Stromal cell of bone marrow (primary cell): Measurements from ENCODE around the gene DDX10.
A peak's percentile ranks its signal among the peaks of the same experiment; 100 is the strongest.
"Not testable (repeated sequence)": the region's sequence is repeated elsewhere in the genome, so short reads cannot be mapped to it uniquely, and the experiment has no call there.

Source experiments
- DNase-seq: peaks from one replicate; pipeline ENCODE4 v3.0.0-alpha.2; 2012; ENCODE audit warnings: low read depth

DDX10 gene

GRCh38 chr11:108664730-108665525 lies at the start of gene DDX10:
Gene DDX10 (plus strand): TSS chr11:108665069. CDS start chr11:108665154, 85 bp downstream.
- DNase-seq: peak; percentile 95

- peak; percentile 31 for DNase-seq
These were observed 48.3 kb upstream of the DDX10 start for GRCh38 chr11:108616549-108616948.

GRCh38 chr11:108617055-108617454 lies 47.8 kb upstream of the DDX10 start:
- DNase-seq: no peak

- DNase-seq: no peak
These were observed 46.3 kb upstream of the DDX10 start for GRCh38 chr11:108618529-108618928.

GRCh38 chr11:108620958-108621772 lies 43.7 kb upstream of the DDX10 start:
- peak; percentile 7 for DNase-seq

- DNase-seq: no peak
These were observed 42.5 kb upstream of the DDX10 start for GRCh38 chr11:108622341-108622740.

- no peak for DNase-seq
These were observed 40.5 kb upstream of the DDX10 start for GRCh38 chr11:108624196-108624925.

- DNase-seq: no peak
These were observed 36.5 kb upstream of the DDX10 start for GRCh38 chr11:108628326-108628725.

GRCh38 chr11:108628812-108629211 lies 36.1 kb upstream of the DDX10 start:
- no peak for DNase-seq

- DNase-seq: no peak
These were observed 35.6 kb upstream of the DDX10 start for GRCh38 chr11:108629274-108629673.

- DNase-seq: no peak
These were observed 32.7 kb upstream of the DDX10 start for GRCh38 chr11:108632041-108632704.

GRCh38 chr11:108635106-108635505 lies 29.8 kb upstream of the DDX10 start:
- DNase-seq: no peak

- no peak for DNase-seq
These were observed 28.6 kb upstream of the DDX10 start for GRCh38 chr11:108636222-108636621.

GRCh38 chr11:108639146-108639545 lies 25.7 kb upstream of the DDX10 start:
- no peak for DNase-seq

- DNase-seq: not testable (repeated sequence)
These were observed 23.1 kb upstream of the DDX10 start for GRCh38 chr11:108641752-108642151.

- no peak for DNase-seq
These were observed 20.9 kb upstream of the DDX10 start for GRCh38 chr11:108643974-108644373.

GRCh38 chr11:108645970-108646369 lies 18.9 kb upstream of the DDX10 start:
- no peak for DNase-seq

- DNase-seq: no peak
These were observed 17.5 kb upstream of the DDX10 start for GRCh38 chr11:108647387-108647700.

- peak; percentile 75 for DNase-seq
These were observed 17.0 kb upstream of the DDX10 start for GRCh38 chr11:108647701-108648527.

GRCh38 chr11:108648528-108648885 lies 16.4 kb upstream of the DDX10 start:
- no peak for DNase-seq

GRCh38 chr11:108654100-108654499 lies 10.8 kb upstream of the DDX10 start:
- not testable (repeated sequence) for DNase-seq
